Activated gamma-delta T cell treated with Interleukin-2 at 50 U/mL for 16 hours (primary cell): Measurements from ENCODE around the gene USP17L24.
"Not testable (repeated sequence)": the region's sequence is repeated elsewhere in the genome, so short reads cannot be mapped to it uniquely, and the experiment has no call there.

Experiments used
- DNase-seq: peaks from one replicate; pipeline ENCODE4 v3.0.0-alpha.2; 2020

The USP17L24 gene, protein sequence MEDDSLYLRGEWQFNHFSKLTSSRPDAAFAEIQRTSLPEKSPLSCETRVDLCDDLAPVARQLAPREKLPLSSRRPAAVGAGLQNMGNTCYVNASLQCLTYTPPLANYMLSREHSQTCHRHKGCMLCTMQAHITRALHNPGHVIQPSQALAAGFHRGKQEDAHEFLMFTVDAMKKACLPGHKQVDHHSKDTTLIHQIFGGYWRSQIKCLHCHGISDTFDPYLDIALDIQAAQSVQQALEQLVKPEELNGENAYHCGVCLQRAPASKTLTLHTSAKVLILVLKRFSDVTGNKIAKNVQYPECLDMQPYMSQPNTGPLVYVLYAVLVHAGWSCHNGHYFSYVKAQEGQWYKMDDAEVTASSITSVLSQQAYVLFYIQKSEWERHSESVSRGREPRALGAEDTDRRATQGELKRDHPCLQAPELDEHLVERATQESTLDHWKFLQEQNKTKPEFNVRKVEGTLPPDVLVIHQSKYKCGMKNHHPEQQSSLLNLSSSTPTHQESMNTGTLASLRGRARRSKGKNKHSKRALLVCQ

DNA sequence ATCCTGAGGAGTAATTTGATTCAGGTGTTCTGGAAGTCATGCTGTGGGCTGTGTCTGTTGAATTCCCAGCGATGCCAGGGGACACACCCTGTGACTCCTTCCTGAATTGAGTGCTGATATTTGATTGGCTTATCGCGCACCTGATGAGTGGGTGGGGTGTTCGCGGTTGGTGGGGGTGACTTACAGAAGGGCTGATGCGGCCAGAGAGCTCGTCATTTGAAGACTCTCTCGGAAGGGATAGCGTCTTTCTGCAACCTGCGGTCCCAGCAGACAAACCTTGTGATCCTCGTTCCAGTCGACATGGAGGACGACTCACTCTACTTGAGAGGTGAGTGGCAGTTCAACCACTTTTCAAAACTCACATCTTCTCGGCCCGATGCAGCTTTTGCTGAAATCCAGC is at the start of gene USP17L24:
Gene USP17L24 (plus strand): TSS at position 301 of the 400 bp plus-strand sequence. CDS start 0 bp downstream, at position 301.
- not testable (repeated sequence) for DNase-seq

DNA sequence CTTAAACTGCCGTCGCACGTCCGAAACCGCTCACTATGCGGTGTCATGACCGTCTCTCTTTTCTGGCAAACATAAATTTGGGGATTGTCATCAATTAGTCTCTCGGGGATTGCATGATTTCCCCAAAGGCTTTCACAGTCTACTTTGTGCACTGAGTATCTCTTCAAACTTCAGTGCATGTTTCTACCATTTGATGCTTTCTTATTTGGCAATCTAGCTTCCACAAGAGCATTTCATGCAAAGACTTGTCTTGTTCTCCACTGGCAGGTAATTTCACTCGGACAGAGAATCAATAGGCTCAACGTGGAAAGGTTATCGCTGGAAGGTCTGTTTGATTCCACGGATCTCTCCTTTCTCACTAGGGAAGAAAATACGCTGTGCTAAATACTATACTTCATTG is 774 bp upstream of the USP17L24 start:
- DNase-seq, result not testable (repeated sequence)

DNA sequence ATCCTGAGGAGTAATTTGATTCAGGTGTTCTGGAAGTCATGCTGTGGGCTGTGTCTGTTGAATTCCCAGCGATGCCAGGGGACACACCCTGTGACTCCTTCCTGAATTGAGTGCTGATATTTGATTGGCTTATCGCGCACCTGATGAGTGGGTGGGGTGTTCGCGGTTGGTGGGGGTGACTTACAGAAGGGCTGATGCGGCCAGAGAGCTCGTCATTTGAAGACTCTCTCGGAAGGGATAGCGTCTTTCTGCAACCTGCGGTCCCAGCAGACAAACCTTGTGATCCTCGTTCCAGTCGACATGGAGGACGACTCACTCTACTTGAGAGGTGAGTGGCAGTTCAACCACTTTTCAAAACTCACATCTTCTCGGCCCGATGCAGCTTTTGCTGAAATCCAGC is 4.6 kb downstream of the USP17L24 start, which contains the start of gene USP17L25:
Gene USP17L25 (plus strand): TSS at position 301 of the 400 bp plus-strand sequence. CDS start 0 bp downstream, at position 301.
- not testable (repeated sequence) for DNase-seq

DNA sequence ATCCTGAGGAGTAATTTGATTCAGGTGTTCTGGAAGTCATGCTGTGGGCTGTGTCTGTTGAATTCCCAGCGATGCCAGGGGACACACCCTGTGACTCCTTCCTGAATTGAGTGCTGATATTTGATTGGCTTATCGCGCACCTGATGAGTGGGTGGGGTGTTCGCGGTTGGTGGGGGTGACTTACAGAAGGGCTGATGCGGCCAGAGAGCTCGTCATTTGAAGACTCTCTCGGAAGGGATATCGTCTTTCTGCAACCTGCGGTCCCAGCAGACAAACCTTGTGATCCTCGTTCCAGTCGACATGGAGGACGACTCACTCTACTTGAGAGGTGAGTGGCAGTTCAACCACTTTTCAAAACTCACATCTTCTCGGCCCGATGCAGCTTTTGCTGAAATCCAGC is 9.4 kb downstream of the USP17L24 start, which contains the start of gene USP17L26:
Gene USP17L26 (plus strand): TSS at position 301 of the 400 bp plus-strand sequence. CDS start 0 bp downstream, at position 301.
- not testable (repeated sequence) for DNase-seq

DNA sequence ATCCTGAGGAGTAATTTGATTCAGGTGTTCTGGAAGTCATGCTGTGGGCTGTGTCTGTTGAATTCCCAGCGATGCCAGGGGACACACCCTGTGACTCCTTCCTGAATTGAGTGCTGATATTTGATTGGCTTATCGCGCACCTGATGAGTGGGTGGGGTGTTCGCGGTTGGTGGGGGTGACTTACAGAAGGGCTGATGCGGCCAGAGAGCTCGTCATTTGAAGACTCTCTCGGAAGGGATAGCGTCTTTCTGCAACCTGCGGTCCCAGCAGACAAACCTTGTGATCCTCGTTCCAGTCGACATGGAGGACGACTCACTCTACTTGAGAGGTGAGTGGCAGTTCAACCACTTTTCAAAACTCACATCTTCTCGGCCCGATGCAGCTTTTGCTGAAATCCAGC is 14.1 kb downstream of the USP17L24 start, which contains the start of gene USP17L5:
Gene USP17L5 (plus strand): TSS at position 301 of the 400 bp plus-strand sequence. CDS start 0 bp downstream, at position 301.
- DNase-seq, result not testable (repeated sequence)

DNA sequence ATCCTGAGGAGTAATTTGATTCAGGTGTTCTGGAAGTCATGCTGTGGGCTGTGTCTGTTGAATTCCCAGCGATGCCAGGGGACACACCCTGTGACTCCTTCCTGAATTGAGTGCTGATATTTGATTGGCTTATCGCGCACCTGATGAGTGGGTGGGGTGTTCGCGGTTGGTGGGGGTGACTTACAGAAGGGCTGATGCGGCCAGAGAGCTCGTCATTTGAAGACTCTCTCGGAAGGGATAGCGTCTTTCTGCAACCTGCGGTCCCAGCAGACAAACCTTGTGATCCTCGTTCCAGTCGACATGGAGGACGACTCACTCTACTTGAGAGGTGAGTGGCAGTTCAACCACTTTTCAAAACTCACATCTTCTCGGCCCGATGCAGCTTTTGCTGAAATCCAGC is 18.9 kb downstream of the USP17L24 start, which contains the start of gene USP17L27:
Gene USP17L27 (plus strand): TSS at position 301 of the 400 bp plus-strand sequence. CDS start 0 bp downstream, at position 301.
- not testable (repeated sequence) for DNase-seq

DNA sequence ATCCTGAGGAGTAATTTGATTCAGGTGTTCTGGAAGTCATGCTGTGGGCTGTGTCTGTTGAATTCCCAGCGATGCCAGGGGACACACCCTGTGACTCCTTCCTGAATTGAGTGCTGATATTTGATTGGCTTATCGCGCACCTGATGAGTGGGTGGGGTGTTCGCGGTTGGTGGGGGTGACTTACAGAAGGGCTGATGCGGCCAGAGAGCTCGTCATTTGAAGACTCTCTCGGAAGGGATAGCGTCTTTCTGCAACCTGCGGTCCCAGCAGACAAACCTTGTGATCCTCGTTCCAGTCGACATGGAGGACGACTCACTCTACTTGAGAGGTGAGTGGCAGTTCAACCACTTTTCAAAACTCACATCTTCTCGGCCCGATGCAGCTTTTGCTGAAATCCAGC is 23.6 kb downstream of the USP17L24 start, which contains the start of gene USP17L28:
Gene USP17L28 (plus strand): TSS at position 301 of the 400 bp plus-strand sequence. CDS start 0 bp downstream, at position 301.
- DNase-seq, result not testable (repeated sequence)

DNA sequence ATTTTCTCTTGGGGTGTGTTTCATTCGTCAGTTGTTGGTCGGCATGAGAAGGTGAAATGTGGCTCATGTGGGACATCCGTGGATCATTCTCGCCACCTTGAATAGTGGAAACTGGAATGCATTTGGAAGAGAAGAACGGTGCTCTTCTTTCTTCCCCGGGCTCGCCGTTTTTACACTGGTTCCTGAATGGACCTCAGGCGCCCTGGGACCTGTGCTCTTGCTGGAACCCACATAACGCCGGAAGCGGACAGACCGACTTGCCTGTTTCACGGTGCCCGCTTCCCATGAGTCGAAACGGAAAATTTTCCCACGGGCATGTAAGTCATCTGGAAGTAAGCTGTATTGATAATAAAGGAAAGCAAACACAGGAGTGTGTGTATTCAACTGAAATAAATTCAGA is 25.9 kb downstream of the USP17L24 start:
- DNase-seq, result not testable (repeated sequence)

DNA sequence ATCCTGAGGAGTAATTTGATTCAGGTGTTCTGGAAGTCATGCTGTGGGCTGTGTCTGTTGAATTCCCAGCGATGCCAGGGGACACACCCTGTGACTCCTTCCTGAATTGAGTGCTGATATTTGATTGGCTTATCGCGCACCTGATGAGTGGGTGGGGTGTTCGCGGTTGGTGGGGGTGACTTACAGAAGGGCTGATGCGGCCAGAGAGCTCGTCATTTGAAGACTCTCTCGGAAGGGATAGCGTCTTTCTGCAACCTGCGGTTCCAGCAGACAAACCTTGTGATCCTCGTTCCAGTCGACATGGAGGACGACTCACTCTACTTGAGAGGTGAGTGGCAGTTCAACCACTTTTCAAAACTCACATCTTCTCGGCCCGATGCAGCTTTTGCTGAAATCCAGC is 28.4 kb downstream of the USP17L24 start, which contains the start of gene USP17L29:
Gene USP17L29 (plus strand): TSS at position 301 of the 400 bp plus-strand sequence. CDS start 0 bp downstream, at position 301.
- DNase-seq, result not testable (repeated sequence)

DNA sequence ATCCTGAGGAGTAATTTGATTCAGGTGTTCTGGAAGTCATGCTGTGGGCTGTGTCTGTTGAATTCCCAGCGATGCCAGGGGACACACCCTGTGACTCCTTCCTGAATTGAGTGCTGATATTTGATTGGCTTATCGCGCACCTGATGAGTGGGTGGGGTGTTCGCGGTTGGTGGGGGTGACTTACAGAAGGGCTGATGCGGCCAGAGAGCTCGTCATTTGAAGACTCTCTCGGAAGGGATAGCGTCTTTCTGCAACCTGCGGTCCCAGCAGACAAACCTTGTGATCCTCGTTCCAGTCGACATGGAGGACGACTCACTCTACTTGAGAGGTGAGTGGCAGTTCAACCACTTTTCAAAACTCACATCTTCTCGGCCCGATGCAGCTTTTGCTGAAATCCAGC is 37.9 kb downstream of the USP17L24 start, which contains the start of gene USP17L30:
Gene USP17L30 (plus strand): TSS at position 301 of the 400 bp plus-strand sequence. CDS start 0 bp downstream, at position 301.
- DNase-seq, result not testable (repeated sequence)
